ENCODE results near the gene TRIM38.

DNA sequence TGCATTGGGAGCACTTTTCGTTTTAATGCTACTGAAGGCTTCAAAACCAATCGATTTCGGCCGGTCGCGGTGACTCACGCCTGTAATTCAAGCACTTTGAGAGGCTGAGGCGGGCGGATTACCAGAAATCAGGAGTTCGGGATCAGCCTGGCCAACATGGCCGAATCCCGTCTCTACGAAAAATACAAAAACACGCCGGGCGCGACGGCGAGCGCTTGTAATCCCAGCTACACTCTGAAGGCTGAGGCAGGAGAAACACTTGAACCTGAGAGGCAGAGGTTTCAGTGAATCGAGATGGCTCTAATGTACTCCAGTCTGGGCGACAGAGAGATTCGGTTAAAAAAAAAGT, 58.4 kb downstream of the TRIM38 start:
- TF ChIP-seq, protein P1, sequence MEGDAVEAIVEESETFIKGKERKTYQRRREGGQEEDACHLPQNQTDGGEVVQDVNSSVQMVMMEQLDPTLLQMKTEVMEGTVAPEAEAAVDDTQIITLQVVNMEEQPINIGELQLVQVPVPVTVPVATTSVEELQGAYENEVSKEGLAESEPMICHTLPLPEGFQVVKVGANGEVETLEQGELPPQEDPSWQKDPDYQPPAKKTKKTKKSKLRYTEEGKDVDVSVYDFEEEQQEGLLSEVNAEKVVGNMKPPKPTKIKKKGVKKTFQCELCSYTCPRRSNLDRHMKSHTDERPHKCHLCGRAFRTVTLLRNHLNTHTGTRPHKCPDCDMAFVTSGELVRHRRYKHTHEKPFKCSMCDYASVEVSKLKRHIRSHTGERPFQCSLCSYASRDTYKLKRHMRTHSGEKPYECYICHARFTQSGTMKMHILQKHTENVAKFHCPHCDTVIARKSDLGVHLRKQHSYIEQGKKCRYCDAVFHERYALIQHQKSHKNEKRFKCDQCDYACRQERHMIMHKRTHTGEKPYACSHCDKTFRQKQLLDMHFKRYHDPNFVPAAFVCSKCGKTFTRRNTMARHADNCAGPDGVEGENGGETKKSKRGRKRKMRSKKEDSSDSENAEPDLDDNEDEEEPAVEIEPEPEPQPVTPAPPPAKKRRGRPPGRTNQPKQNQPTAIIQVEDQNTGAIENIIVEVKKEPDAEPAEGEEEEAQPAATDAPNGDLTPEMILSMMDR (IDR thresholded peaks at IDR 0.05): no peak
- no peak for TF ChIP-seq POLR2A (IDR thresholded peaks at IDR 0.05)

All from esophagus squamous epithelium (tissue), 4 donors.